Progenitor cell of endocrine pancreas (in vitro differentiated cells): ENCODE data around the gene ZFPL1. TPM values are rescaled to one million over a fixed set of nuclear protein-coding genes. Genes with fewer than 3 reads are reported as not detected.
A peak's percentile ranks its signal among the peaks of the same experiment; 100 is the strongest.

ENCODE experiments used
- DNase-seq: peaks from one replicate; pipeline ENCODE4 v3.0.0; 2021; ENCODE audit warnings: low spot score; ENCODE audit not compliant: unreplicated experiment
- H3K27ac Mint-ChIP-seq: 2 replicates; pipeline ENCODE4 v1.8.0; 2021; ENCODE audit warnings: mild to moderate bottlenecking, moderate library complexity, mixed read lengths
- H3K27me3 Mint-ChIP-seq: 2 replicates; pipeline ENCODE4 v1.8.0; 2021; ENCODE audit warnings: mixed read lengths
- H3K36me3 Mint-ChIP-seq: 2 replicates; pipeline ENCODE4 v1.8.0; 2022; ENCODE audit warnings: mixed read lengths; ENCODE audit not compliant: insufficient read depth
- H3K4me1 Mint-ChIP-seq: 2 replicates; pipeline ENCODE4 v1.8.0; 2021; ENCODE audit warnings: low read depth, mixed read lengths
- H3K4me3 Mint-ChIP-seq: 2 replicates; pipeline ENCODE4 v1.8.0; 2021; ENCODE audit warnings: low read depth, mild to moderate bottlenecking, moderate library complexity, mixed read lengths
- H3K9me3 Mint-ChIP-seq: 2 replicates; pipeline ENCODE4 v1.8.0; 2021; ENCODE audit warnings: low read depth, mixed read lengths
- CTCF ChIP-seq: fragments of 200-600 bp; sonication (generic); IDR thresholded peaks from one replicate; pipeline ENCODE4 v1.5.0; 2021; ENCODE audit warnings: antibody characterized with exemption, mild to moderate bottlenecking; ENCODE audit not compliant: unreplicated experiment
- total RNA-seq: library from RNA; stranded (reverse); gene quantifications from 2 replicates; pipeline ENCODE4 v1.2.1, GENCODE V29; 2021

Gene ZFPL1
- total RNA-seq, 1 donor from 2014 or later, result 43.3 TPM

- Mint-ChIP-seq H3K9me3 (no peaks in the 10 kb centered on the region), H3K36me3 (peaks cover 2% of the 10 kb centered on the region), H3K27ac (no peak overlapping the region), H3K4me1 (peaks cover 8% of the 10 kb centered on the region), H3K4me3 (no peak overlapping the region), H3K27me3 (no peaks in the 10 kb centered on the region)
- TF ChIP-seq CTCF, result no peak
- DNase-seq, result no peak
Measured at GRCh38 chr11:65108469-65109123, 24.6 kb downstream of the ZFPL1 start.

- DNase-seq, result no peak
- H3K4me1 Mint-ChIP-seq, result peaks cover 9% of the 10 kb centered on the region
- H3K4me3 Mint-ChIP-seq, result no peak overlapping the region
- peaks cover 2% of the 10 kb centered on the region for H3K36me3 Mint-ChIP-seq
- no peak for TF ChIP-seq CTCF
- no peak overlapping the region for H3K27ac Mint-ChIP-seq
- H3K9me3 Mint-ChIP-seq, result no peaks in the 10 kb centered on the region
- H3K27me3 Mint-ChIP-seq, result no peaks in the 10 kb centered on the region
Measured at GRCh38 chr11:65109231-65110198, 25.5 kb downstream of the ZFPL1 start.

GRCh38 chr11:65110354-65110861, 26.4 kb downstream of the ZFPL1 start:
- no peaks in the 10 kb centered on the region for H3K27me3 Mint-ChIP-seq
- H3K4me1 Mint-ChIP-seq, result peaks cover 9% of the 10 kb centered on the region
- no peak overlapping the region for H3K4me3 Mint-ChIP-seq
- H3K9me3 Mint-ChIP-seq, result no peaks in the 10 kb centered on the region
- H3K36me3 Mint-ChIP-seq, result peaks cover 1% of the 10 kb centered on the region
- H3K27ac Mint-ChIP-seq, result no peak overlapping the region
- DNase-seq, result peak; percentile 92
- TF ChIP-seq CTCF, result peak; percentile 89

- peaks cover 1% of the 10 kb centered on the region for H3K36me3 Mint-ChIP-seq
- no peak for TF ChIP-seq CTCF
- H3K27me3 Mint-ChIP-seq, result no peaks in the 10 kb centered on the region
- peaks cover 9% of the 10 kb centered on the region for H3K4me1 Mint-ChIP-seq
- no peak for DNase-seq
- H3K27ac Mint-ChIP-seq, result peak overlapping the region; percentile 95
- H3K4me3 Mint-ChIP-seq, result peak overlapping the region; percentile 95
- H3K9me3 Mint-ChIP-seq, result no peaks in the 10 kb centered on the region
Measured at GRCh38 chr11:65111159-65111743, 27.2 kb downstream of the ZFPL1 start.
